Measurements from ENCODE around the gene S1PR4.
"Not testable (repeated sequence)": the region's sequence is repeated elsewhere in the genome, so short reads cannot be mapped to it uniquely, and the experiment has no call there.

The S1PR4 gene

GRCh38 chr19:3204646-3205275 lies 26.2 kb downstream of the S1PR4 start:
- no peaks in the 10 kb centered on the region for H3K4me1 ChIP-seq (ENCODE audit: control insufficient read depth, low read depth, low read length)
- no peak overlapping the region for H3K27ac ChIP-seq (ENCODE audit: low read length)
- H3K9ac ChIP-seq (ENCODE audit: low read length): no peak overlapping the region
- H3K4me3 ChIP-seq (ENCODE audit: low read length): no peak overlapping the region
- peaks cover 25% of the 10 kb centered on the region for H3K36me3 ChIP-seq (ENCODE audit: control insufficient read depth, low read depth, low read length)
- no peaks in the 10 kb centered on the region for H3K27me3 ChIP-seq (ENCODE audit: control insufficient read depth, insufficient read depth, low read length)
- no peaks in the 10 kb centered on the region for H3K9me3 ChIP-seq (ENCODE audit: control insufficient read depth, low read depth, low read length)

DNA sequence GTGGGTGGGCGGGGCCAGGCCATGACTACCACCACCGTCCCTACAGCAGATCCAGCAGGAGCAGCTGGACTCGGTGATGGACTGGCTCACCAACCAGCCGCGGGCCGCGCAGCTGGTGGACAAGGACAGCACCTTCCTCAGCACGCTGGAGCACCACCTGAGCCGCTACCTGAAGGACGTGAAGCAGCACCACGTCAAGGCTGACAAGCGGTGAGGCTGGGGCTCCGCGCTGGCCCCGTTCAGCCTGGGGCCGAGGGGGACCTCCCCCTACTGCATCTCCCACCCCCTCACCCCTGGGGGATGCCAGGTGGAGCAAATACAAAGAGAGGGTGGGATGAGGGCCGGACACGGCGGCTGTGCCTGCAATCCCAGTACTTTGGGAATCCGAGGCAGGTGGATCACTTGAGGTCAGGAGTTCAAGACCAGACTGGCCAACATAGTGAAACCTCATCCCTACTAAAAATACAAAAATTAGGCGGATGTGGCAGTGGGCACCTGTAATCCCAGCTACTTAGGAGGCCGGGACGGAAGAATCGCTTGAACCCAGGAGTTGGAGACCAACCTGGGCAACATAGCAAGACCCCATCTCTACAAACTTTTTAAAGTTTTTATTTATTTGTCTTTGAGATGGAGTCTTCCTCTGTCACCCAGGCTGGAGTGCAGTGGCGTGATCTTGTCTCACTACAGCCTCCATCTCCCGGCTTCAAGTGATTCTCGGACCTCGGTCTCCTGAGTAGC lies 27.8 kb downstream of the S1PR4 start:
- Histone ChIP-seq H3K4me3 (ENCODE audit: low read length) (no peak overlapping the region), H3K4me1 (ENCODE audit: control insufficient read depth, low read depth, low read length) (no peaks in the 10 kb centered on the region), H3K27me3 (ENCODE audit: control insufficient read depth, insufficient read depth, low read length) (no peaks in the 10 kb centered on the region), H3K9ac (ENCODE audit: low read length) (no peak overlapping the region), H3K36me3 (ENCODE audit: control insufficient read depth, low read depth, low read length) (peaks cover 25% of the 10 kb centered on the region), H3K9me3 (ENCODE audit: control insufficient read depth, low read depth, low read length) (no peaks in the 10 kb centered on the region), H3K27ac (ENCODE audit: low read length) (no peak overlapping the region)

- H3K4me1 ChIP-seq (ENCODE audit: control insufficient read depth, low read depth, low read length): no peaks in the 10 kb centered on the region
- H3K4me3 ChIP-seq (ENCODE audit: low read length): no peak overlapping the region
- no peaks in the 10 kb centered on the region for H3K9me3 ChIP-seq (ENCODE audit: control insufficient read depth, low read depth, low read length)
- no peaks in the 10 kb centered on the region for H3K27me3 ChIP-seq (ENCODE audit: control insufficient read depth, insufficient read depth, low read length)
- H3K27ac ChIP-seq (ENCODE audit: low read length): no peak overlapping the region
- no peak overlapping the region for H3K9ac ChIP-seq (ENCODE audit: low read length)
- H3K36me3 ChIP-seq (ENCODE audit: control insufficient read depth, low read depth, low read length): peaks cover 20% of the 10 kb centered on the region
Measured at GRCh38 chr19:3207461-3208242, 29.1 kb downstream of the S1PR4 start.

DNA sequence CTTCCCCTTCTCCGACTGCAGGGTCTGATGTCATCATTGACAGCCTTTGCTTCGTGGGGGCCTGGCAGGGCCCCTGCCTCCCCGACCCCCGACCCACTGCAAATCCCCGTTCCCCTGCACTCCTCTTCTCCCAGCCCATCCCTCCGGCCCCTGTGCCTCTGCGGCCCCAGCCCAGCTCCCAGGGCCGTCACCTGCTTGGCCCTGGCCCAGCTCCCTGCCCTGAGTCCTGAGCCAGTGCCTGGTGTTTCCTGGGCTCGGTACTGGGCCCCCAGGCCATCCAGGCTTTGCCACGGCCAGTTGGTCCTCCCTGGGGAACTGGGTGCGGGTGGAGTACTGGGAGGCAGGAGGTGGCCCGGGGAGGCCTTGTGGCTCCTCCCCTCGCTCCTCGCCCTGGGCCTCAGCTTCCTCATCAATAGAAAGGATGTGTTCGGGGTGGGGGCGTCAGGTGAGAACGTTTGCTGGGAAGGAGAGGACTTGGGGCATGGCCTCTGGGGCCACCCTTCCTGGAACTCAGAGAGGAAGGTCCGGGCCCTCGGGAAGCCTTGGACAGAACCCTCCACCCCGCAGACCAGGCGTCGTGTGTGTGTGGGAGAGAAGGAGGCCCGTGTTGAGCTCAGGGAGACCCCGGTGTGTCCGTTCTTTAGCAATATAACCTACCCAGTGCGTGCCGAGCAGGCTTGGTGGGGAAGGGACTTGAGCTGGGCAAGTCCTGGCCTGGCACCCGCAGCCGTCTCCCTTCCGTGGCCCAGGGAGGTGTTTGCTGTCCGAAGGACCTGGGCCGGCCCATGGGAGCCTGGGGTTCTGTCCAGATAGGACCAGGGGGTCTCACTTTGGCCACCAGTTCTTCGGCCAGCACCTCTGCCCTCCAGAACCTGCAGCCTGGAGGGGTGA lies 30.0 kb downstream of the S1PR4 start:
- Histone ChIP-seq H3K9me3 (ENCODE audit: control insufficient read depth, low read depth, low read length) (no peaks in the 10 kb centered on the region), H3K4me3 (ENCODE audit: low read length) (no peak overlapping the region), H3K27me3 (ENCODE audit: control insufficient read depth, insufficient read depth, low read length) (no peaks in the 10 kb centered on the region), H3K4me1 (ENCODE audit: control insufficient read depth, low read depth, low read length) (no peaks in the 10 kb centered on the region), H3K36me3 (ENCODE audit: control insufficient read depth, low read depth, low read length) (peaks cover 20% of the 10 kb centered on the region), H3K27ac (ENCODE audit: low read length) (no peak overlapping the region), H3K9ac (ENCODE audit: low read length) (no peak overlapping the region)

- Histone ChIP-seq H3K27me3 (ENCODE audit: control insufficient read depth, insufficient read depth, low read length) (no peaks in the 10 kb centered on the region), H3K4me3 (ENCODE audit: low read length) (no peak overlapping the region), H3K36me3 (ENCODE audit: control insufficient read depth, low read depth, low read length) (peaks cover 18% of the 10 kb centered on the region), H3K4me1 (ENCODE audit: control insufficient read depth, low read depth, low read length) (no peaks in the 10 kb centered on the region), H3K27ac (ENCODE audit: low read length) (no peak overlapping the region), H3K9ac (ENCODE audit: low read length) (no peak overlapping the region), H3K9me3 (ENCODE audit: control insufficient read depth, low read depth, low read length) (no peaks in the 10 kb centered on the region)
Measured at GRCh38 chr19:3210347-3211017, 31.9 kb downstream of the S1PR4 start.

- Histone ChIP-seq H3K9me3 (ENCODE audit: control insufficient read depth, low read depth, low read length) (no peaks in the 10 kb centered on the region), H3K9ac (ENCODE audit: low read length) (no peak overlapping the region), H3K27me3 (ENCODE audit: control insufficient read depth, insufficient read depth, low read length) (no peaks in the 10 kb centered on the region), H3K4me3 (ENCODE audit: low read length) (no peak overlapping the region), H3K4me1 (ENCODE audit: control insufficient read depth, low read depth, low read length) (no peaks in the 10 kb centered on the region), H3K36me3 (ENCODE audit: control insufficient read depth, low read depth, low read length) (peaks cover 14% of the 10 kb centered on the region), H3K27ac (ENCODE audit: low read length) (no peak overlapping the region)
Measured at GRCh38 chr19:3211191-3211590, 32.6 kb downstream of the S1PR4 start.

- no peak overlapping the region for H3K4me3 ChIP-seq (ENCODE audit: low read length)
- no peaks in the 10 kb centered on the region for H3K4me1 ChIP-seq (ENCODE audit: control insufficient read depth, low read depth, low read length)
- peaks cover 2% of the 10 kb centered on the region for H3K36me3 ChIP-seq (ENCODE audit: control insufficient read depth, low read depth, low read length)
- H3K27me3 ChIP-seq (ENCODE audit: control insufficient read depth, insufficient read depth, low read length): no peaks in the 10 kb centered on the region
- H3K9ac ChIP-seq (ENCODE audit: low read length): no peak overlapping the region
- no peaks in the 10 kb centered on the region for H3K9me3 ChIP-seq (ENCODE audit: control insufficient read depth, low read depth, low read length)
- H3K27ac ChIP-seq (ENCODE audit: low read length): no peak overlapping the region
Measured at GRCh38 chr19:3213159-3213558, 34.6 kb downstream of the S1PR4 start.

DNA sequence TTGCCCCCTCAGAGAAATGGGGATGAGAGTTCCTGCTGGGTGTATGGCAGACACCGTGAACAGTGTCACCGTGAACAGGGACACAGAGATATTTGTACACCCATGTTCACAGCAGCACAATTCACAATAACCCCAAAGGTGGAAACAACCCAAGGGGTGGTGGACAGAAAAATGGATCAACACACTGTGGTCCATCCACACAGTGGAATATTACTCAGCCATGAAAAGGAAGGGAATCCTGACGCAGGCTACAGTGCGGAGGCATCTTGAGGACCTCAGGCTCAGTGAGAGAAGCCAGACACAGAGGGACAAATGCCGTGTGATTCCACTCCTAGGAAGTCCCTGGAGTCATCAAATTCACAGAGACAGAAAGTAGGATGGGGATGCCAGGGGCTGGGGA lies 38.3 kb downstream of the S1PR4 start:
- no peaks in the 10 kb centered on the region for H3K36me3 ChIP-seq (ENCODE audit: control insufficient read depth, low read depth, low read length)
- H3K27me3 ChIP-seq (ENCODE audit: control insufficient read depth, insufficient read depth, low read length): no peaks in the 10 kb centered on the region
- H3K4me1 ChIP-seq (ENCODE audit: control insufficient read depth, low read depth, low read length): no peaks in the 10 kb centered on the region
- H3K27ac ChIP-seq (ENCODE audit: low read length): no peak overlapping the region
- H3K4me3 ChIP-seq (ENCODE audit: low read length): no peak overlapping the region
- no peaks in the 10 kb centered on the region for H3K9me3 ChIP-seq (ENCODE audit: control insufficient read depth, low read depth, low read length)
- no peak overlapping the region for H3K9ac ChIP-seq (ENCODE audit: low read length)

DNA sequence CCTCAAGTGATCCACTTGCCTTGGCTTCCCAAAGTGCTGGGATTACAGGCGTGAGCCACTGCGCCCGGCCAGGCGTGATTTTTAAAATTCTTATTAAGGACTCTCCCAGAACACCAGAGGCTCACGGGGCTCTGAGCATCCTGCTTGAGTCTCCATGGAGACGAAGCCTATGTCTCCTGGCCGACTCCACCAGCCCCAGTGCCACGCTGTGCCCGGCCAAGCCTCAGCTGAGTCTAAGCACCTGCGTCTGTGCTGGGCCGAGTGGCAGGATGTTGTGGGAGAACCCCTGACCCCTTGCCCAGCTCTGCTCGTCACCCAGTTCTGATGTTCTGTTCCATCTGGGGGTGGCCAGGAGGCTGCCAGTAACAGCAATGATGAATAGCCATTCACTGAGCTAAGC lies 42.0 kb downstream of the S1PR4 start:
- H3K27ac ChIP-seq (ENCODE audit: low read length): no peak overlapping the region
- no peaks in the 10 kb centered on the region for H3K9me3 ChIP-seq (ENCODE audit: control insufficient read depth, low read depth, low read length)
- no peaks in the 10 kb centered on the region for H3K36me3 ChIP-seq (ENCODE audit: control insufficient read depth, low read depth, low read length)
- no peaks in the 10 kb centered on the region for H3K27me3 ChIP-seq (ENCODE audit: control insufficient read depth, insufficient read depth, low read length)
- H3K4me1 ChIP-seq (ENCODE audit: control insufficient read depth, low read depth, low read length): no peaks in the 10 kb centered on the region
- H3K9ac ChIP-seq (ENCODE audit: low read length): no peak overlapping the region
- H3K4me3 ChIP-seq (ENCODE audit: low read length): no peak overlapping the region

GRCh38 chr19:3221576-3221975 lies 43.0 kb downstream of the S1PR4 start:
- not testable (repeated sequence) for H3K27me3 ChIP-seq (ENCODE audit: control insufficient read depth, insufficient read depth, low read length); H3K27ac ChIP-seq (ENCODE audit: low read length); H3K9ac ChIP-seq (ENCODE audit: low read length); H3K4me3 ChIP-seq (ENCODE audit: low read length); H3K36me3 ChIP-seq (ENCODE audit: control insufficient read depth, low read depth, low read length); H3K4me1 ChIP-seq (ENCODE audit: control insufficient read depth, low read depth, low read length); H3K9me3 ChIP-seq (ENCODE audit: control insufficient read depth, low read depth, low read length)

GRCh38 chr19:3222709-3223108 lies 44.1 kb downstream of the S1PR4 start:
- H3K27ac ChIP-seq (ENCODE audit: low read length): no peak overlapping the region
- no peaks in the 10 kb centered on the region for H3K27me3 ChIP-seq (ENCODE audit: control insufficient read depth, insufficient read depth, low read length)
- no peak overlapping the region for H3K9ac ChIP-seq (ENCODE audit: low read length)
- H3K9me3 ChIP-seq (ENCODE audit: control insufficient read depth, low read depth, low read length): no peaks in the 10 kb centered on the region
- H3K36me3 ChIP-seq (ENCODE audit: control insufficient read depth, low read depth, low read length): no peaks in the 10 kb centered on the region
- no peaks in the 10 kb centered on the region for H3K4me1 ChIP-seq (ENCODE audit: control insufficient read depth, low read depth, low read length)
- H3K4me3 ChIP-seq (ENCODE audit: low read length): no peak overlapping the region
